Smooth muscle cell (in vitro differentiated cells): ENCODE measurements around the gene RHEBL1. TPM values are rescaled to one million over a fixed set of nuclear protein-coding genes. Genes with fewer than 3 reads are reported as not detected.

Experiments used
- DNase-seq: peaks from one replicate; lab custom pipeline; 2025; ENCODE audit not compliant: unreplicated experiment; lab: John Stamatoyannopoulos, UW
- H2AFZ ChIP-seq: fragments of 200-600 bp; sonication (generic); 2 replicates; pipeline ENCODE4 v1.6.0; 2016; ENCODE audit warnings: antibody characterized with exemption, low read depth, mild to moderate bottlenecking
- H3F3A ChIP-seq: fragments of 200-600 bp; sonication (generic); 2 replicates; pipeline ENCODE4 v1.6.0; 2017; ENCODE audit warnings: antibody characterized with exemption, low read depth
- H3K27ac ChIP-seq: fragments of 200-600 bp; sonication (generic); 2 replicates; pipeline ENCODE4 v1.5.1; 2016; ENCODE audit warnings: low read depth, mild to moderate bottlenecking
- H3K27me3 ChIP-seq: fragments of 200-600 bp; sonication (generic); 2 replicates; pipeline ENCODE4 v1.6.1; 2016; ENCODE audit warnings: low read depth, mild to moderate bottlenecking
- H3K36me3 ChIP-seq: fragments of 200-600 bp; sonication (generic); 2 replicates; pipeline ENCODE4 v1.5.1; 2016; ENCODE audit warnings: low read depth
- H3K4me1 ChIP-seq: fragments of 200-600 bp; sonication (generic); 2 replicates; pipeline ENCODE4 v1.5.1; 2016; ENCODE audit warnings: low read depth
- H3K4me2 ChIP-seq: fragments of 200-600 bp; sonication (generic); 2 replicates; pipeline ENCODE4 v1.6.0; 2016; ENCODE audit warnings: mild to moderate bottlenecking
- H3K4me3 ChIP-seq: fragments of 200-600 bp; sonication (generic); 2 replicates; pipeline ENCODE4 v1.5.1; 2016; ENCODE audit warnings: mild to moderate bottlenecking
- H3K79me2 ChIP-seq: fragments of 200-600 bp; sonication (generic); 2 replicates; pipeline ENCODE4 v1.6.0; 2016; ENCODE audit warnings: low read depth, mild to moderate bottlenecking
- H3K9ac ChIP-seq: fragments of 200-600 bp; sonication (generic); 2 replicates; pipeline ENCODE4 v1.6.0; 2016; ENCODE audit warnings: low read depth
- H3K9me3 ChIP-seq: fragments of 200-600 bp; sonication (generic); replicated peaks from 2 replicates; pipeline ENCODE4 v1.5.1; 2016; ENCODE audit warnings: low read depth
- H4K20me1 ChIP-seq: fragments of 200-600 bp; sonication (generic); 2 replicates; pipeline ENCODE4 v1.6.0; 2016; ENCODE audit warnings: low read depth
- CTCF ChIP-seq: fragments of 200-600 bp; sonication (generic); IDR thresholded peaks from 2 replicates; pipeline ENCODE4 v1.5.1; 2017; ENCODE audit warnings: borderline replicate concordance, mild to moderate bottlenecking, antibody characterized with exemption; ENCODE audit not compliant: insufficient read depth, poor library complexity, severe bottlenecking
- WGBS: methylation state at CpG from one replicate; pipeline ENCODE4 v1.1.7; 2016; ENCODE audit warnings: low lambda C conversion rate; 5-methylcytosine and 5-hydroxymethylcytosine counted together
- polyA plus RNA-seq: library from polyadenylated mRNA; unstranded; fragments of >200 nt; fragmentation: Nextera tagmentation; extraction: Ambion mirVana; gene quantifications from 2 replicates; pipeline ENCODE4 v1.2.1, GENCODE V29; 2016
- total RNA-seq: library from RNA; depleted of rRNA; stranded (reverse); fragments of >200 nt; gene quantifications from 2 replicates; pipeline ENCODE4 v1.2.3, GENCODE V29; 2014

RHEBL1 gene
- total and polyA plus RNA-seq, 2 experiments from 2014 or later: 0.76 to 2.1 TPM

DNA sequence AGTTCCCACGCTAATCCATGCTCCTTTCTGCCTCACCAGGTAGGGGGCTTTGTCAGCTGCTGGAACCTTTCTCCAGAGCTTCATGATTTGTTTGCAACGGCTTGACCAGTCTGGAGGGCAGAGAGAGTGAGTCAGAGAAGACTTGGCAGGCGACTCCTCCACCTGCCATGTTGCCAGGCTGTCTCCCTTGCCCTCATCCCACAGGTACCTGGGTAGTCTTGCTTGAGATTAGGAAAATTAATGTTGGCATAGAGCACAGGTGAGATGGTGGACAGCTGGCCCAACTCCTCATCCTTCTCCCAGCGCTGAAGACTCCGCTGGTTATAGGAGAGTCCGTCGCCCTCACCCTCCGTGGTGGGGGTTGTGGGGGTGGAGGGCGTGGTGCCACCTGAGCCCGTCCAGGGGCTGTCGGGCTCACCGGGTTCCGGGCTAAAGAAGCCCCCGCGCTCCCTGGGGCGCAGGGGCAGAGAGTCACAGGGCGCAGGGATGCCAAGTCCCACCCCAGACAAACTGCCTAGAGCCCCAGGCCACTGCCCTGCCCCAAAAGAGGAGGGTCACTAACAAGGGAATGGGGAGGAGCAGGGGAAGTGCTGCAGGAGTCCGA is 27.8 kb downstream of the RHEBL1 start:
- WGBS: 96% methylated on average over 18 of the region's 18 CpGs
- Histone ChIP-seq H3K27ac (no peak overlapping the region), H4K20me1 (peaks cover 28% of the 10 kb centered on the region), H3K9ac (no peak overlapping the region), H3K36me3 (no peaks in the 10 kb centered on the region), H3K4me1 (no peaks in the 10 kb centered on the region), H3K4me2 (no peak overlapping the region), H3K79me2 (peaks cover under 1% of the 10 kb centered on the region), H3K27me3 (no peaks in the 10 kb centered on the region), H3K4me3 (no peak overlapping the region), H2AFZ (no peak overlapping the region), H3F3A (no peaks in the 10 kb centered on the region), H3K9me3 (no peaks in the 10 kb centered on the region)
- no peak for TF ChIP-seq CTCF
- no peak for DNase-seq

DNA sequence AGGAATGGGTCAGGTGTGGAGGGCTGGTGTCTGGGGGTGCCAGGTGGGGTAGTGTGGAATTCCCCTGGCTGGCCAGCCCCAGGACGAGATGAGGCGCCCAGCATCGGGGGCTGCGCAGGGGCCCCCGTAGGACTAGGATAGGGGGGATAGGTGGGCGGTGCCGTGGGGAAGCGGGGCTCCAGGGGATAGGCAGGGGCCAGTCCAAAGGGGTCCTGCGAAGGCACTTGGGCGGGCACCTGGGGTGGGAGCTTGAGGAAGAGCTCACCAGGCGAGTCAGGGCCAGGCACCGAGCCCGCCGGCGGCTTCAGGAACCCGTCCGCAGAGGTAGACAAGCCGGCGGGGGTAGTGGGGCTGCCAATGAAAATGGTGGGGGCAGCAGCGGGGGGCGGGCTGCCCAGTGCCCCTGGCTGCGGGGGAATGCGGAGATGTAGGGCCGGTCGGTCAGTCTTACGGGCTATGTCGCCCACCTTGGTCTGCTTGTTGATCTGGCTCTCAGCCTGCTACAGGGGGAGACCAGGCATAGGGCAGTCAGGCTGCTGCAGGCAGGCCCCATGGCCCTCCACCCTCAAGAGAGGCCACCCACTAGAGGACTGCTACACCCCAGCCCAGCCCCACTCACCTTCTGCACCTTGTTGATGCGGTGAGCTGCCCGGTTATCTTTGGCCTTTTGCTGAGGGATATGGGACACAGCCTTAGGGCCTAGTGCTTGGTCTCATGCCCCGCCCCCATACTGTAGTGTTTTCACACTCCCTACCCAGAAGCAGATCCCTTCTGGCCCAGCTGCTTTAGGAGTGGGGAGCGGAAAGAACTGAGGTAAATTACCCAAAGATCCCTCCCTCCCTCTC is 28.5 kb downstream of the RHEBL1 start:
- TF ChIP-seq CTCF: no peak
- no peaks in the 10 kb centered on the region for H3K36me3 ChIP-seq
- no peaks in the 10 kb centered on the region for H3K9me3 ChIP-seq
- WGBS: 98% methylated on average over 21 of the region's 31 CpGs
- H3K9ac ChIP-seq: no peak overlapping the region
- DNase-seq: no peak
- no peaks in the 10 kb centered on the region for H3K27me3 ChIP-seq
- H3F3A ChIP-seq: no peaks in the 10 kb centered on the region
- peaks cover 33% of the 10 kb centered on the region for H4K20me1 ChIP-seq
- no peak overlapping the region for H3K27ac ChIP-seq
- H3K4me3 ChIP-seq: no peak overlapping the region
- H3K79me2 ChIP-seq: peaks cover 6% of the 10 kb centered on the region
- no peak overlapping the region for H2AFZ ChIP-seq
- H3K4me2 ChIP-seq: no peak overlapping the region
- H3K4me1 ChIP-seq: no peaks in the 10 kb centered on the region

GRCh38 chr12:49040364-49040855 is 29.4 kb downstream of the RHEBL1 start:
- H3K36me3 ChIP-seq: no peaks in the 10 kb centered on the region
- no peaks in the 10 kb centered on the region for H3K9me3 ChIP-seq
- no peak overlapping the region for H3K9ac ChIP-seq
- no peak overlapping the region for H2AFZ ChIP-seq
- H3K4me3 ChIP-seq: no peak overlapping the region
- no peaks in the 10 kb centered on the region for H3K27me3 ChIP-seq
- H4K20me1 ChIP-seq: peaks cover 37% of the 10 kb centered on the region
- no peak overlapping the region for H3K27ac ChIP-seq
- no peaks in the 10 kb centered on the region for H3F3A ChIP-seq
- no peaks in the 10 kb centered on the region for H3K4me1 ChIP-seq
- H3K79me2 ChIP-seq: peaks cover 6% of the 10 kb centered on the region
- WGBS: 98% methylated on average over 11 of the region's 14 CpGs
- DNase-seq: no peak
- no peak for TF ChIP-seq CTCF
- no peak overlapping the region for H3K4me2 ChIP-seq
